ENCODE measurements around the gene SLC8A1.

DNA sequence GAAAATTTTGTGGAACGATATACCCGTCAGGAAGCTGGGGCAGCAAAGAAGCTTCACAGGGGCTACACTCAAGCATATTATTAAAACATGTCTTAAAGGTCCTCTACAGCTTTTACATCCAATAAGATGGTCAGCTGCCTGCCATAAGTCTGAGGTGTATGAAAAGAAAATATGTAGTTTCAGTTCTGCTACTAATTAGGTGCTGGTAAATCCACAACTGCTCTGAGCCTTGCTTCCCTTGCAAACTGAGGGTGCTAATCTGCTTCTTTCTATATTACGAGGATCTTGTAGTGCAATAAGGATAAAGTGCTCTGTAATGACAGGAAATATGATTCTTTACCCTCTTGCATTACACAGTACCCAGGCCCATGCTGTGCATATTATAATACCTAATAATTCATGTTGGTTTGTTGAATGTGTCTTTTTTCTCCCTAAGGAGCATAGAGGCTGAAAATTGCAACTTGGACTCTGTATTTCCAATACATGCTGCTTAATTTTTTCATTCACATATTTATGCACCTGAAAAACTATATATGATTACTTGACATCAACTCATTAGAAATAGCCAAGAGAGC lies 14.5 kb upstream of the SLC8A1 start:
- TF ChIP-seq CTCF (IDR thresholded peaks at IDR 0.05) (no peak), POLR2A (IDR thresholded peaks at IDR 0.05) (no peak)

All from tibial nerve (tissue), 3 donors.